Hepatocyte (in vitro differentiated cells): ENCODE data around the gene ZFP62.

Source experiments
- CTCF ChIP-seq: fragments of 200-600 bp; sonication (generic); IDR thresholded peaks from 2 replicates; pipeline ENCODE4 v1.5.1; 2016; ENCODE audit warnings: antibody characterized with exemption, mild to moderate bottlenecking; ENCODE audit not compliant: poor library complexity
- EZH2 ChIP-seq: fragments of 200-600 bp; sonication (generic); IDR thresholded peaks from 2 replicates; pipeline ENCODE4 v1.6.1; 2016; ENCODE audit warnings: antibody characterized with exemption, mild to moderate bottlenecking, borderline replicate concordance
- EZH2phosphoT487 ChIP-seq: fragments of 200-600 bp; sonication (generic); IDR thresholded peaks from one replicate; pipeline ENCODE4 v1.6.1; 2018; ENCODE audit warnings: antibody characterized with exemption, mild to moderate bottlenecking, low read depth, moderate library complexity; ENCODE audit not compliant: unreplicated experiment, severe bottlenecking

- TF ChIP-seq CTCF, result no peak
- no peak for TF ChIP-seq EZH2phosphoT487
- TF ChIP-seq EZH2, result no peak
These were observed 1.6 kb upstream of the ZFP62 start for GRCh38 chr5:180862645-180863044.
